ENCODE data around the gene MTRR.

- no peak for TF ChIP-seq CTCF (conservative IDR thresholded peaks at IDR 0.05; ENCODE audit: low read length)
- no peak for TF ChIP-seq EZH2phosphoT487 (IDR thresholded peaks at IDR 0.05; ENCODE audit: borderline replicate concordance)
Observed at GRCh38 chr5:7834982-7835381, 34.0 kb upstream of the MTRR start.
